NCI-H1417 (cell line): Measurements from ENCODE around the gene CSK.
A peak's percentile ranks its signal among the peaks of the same experiment; 100 is the strongest.

Experiments
- DNase-seq, 3 experiments: peaks; one replicate each; lab custom pipeline; 2025; lab: John Stamatoyannopoulos, UW

The CSK gene

DNA sequence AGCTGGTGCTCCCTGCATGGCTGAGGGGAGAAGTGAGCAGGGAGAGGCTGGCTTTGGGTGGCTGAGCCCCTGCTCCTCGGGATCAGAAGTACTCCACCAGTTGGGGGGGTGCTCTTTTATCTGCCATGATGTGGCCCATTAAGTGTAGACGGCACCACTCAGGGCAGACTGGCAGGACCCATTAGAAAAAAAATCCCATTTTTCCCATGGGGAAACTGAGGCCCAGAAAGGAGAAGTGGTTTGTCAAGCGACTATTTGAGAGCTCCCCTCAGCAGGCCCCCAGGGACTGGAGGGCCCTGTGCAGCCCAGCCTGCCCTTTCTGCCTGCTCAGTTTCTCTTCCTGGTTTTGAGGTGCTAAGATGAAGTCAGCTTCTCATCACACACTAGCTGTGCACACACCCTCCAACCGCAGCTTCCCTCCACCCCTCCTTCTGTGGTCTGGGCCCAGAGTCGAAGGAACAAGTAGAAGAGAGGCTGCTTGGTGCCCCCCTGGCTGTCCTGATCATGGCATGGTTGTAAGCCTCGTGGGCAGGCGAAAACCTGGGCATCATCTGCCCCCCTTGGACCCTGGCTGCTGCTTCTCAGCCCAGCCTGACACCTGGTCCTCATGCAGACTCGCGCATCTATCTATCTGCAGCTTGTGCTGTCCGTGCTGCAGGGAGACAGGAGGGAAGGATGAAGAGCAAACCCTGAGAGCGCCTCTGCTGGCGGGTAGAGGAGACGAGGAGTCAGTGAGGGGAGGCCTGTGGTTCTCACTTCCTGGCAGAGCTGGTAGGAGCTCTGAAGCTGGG is 5.6 kb downstream of the CSK start:
- DNase-seq, result no peak

DNA sequence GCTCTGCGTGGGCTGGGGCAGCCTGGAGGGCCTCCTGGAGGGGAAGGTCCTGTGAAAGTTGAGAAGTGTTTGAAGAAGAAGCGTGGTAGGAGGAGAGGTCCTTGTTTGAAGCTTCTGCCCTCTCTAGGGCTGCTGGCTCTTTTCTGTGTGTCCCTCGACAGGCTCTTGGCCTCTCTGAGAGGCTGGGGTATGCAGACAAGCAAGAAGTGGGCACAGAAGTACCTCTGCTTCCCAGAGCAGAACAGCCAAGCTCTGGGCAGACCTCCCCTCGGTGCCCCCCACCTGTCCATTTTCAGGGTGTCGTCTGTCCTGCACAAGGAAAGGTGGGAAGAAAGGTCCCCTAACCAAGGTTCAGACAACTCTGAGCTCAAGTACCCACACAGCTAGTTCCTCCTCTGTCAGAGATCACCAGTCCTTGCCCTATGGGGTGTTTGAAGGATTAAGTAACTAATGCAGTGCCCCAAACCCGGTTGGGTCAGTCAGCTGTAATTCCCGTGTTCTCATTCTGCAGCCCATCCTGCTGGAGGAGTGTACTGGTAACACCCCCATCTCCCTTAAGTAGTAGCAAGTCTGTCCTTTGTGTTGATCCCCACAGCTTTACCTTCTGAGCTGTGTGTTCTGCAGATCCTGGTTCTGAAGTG is 6.3 kb downstream of the CSK start:
- no peak for DNase-seq

GRCh38 chr15:74788683-74789151 is 6.8 kb downstream of the CSK start:
- DNase-seq, result no peak

DNA sequence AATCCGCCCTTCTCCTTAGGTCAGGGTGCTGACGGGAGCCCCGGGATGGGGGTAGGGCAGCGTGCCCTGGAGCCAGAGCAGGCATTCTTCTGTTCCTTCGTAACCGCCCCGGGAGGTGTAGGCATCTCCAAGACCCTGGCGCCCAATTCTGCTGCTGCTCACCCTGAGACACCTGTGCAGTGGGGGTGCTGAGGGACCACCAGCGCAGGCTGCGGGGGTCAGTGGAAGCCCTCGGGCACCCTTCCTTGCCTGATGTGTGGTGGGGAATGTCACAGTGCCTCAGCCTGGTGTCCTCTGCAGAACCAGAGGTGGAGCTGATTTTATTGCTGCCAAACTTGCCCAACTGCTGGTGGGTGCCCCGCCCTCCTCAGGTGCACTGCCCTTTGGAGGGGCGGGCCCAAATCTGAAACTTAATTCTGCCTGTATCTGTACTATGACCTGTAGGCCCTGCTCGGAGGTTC is 7.3 kb downstream of the CSK start:
- no peak for DNase-seq

- DNase-seq, result no peak
Observed at GRCh38 chr15:74789741-74790079, 7.8 kb downstream of the CSK start.

GRCh38 chr15:74790080-74790916 is 8.4 kb downstream of the CSK start:
- DNase-seq, result no peak

DNA sequence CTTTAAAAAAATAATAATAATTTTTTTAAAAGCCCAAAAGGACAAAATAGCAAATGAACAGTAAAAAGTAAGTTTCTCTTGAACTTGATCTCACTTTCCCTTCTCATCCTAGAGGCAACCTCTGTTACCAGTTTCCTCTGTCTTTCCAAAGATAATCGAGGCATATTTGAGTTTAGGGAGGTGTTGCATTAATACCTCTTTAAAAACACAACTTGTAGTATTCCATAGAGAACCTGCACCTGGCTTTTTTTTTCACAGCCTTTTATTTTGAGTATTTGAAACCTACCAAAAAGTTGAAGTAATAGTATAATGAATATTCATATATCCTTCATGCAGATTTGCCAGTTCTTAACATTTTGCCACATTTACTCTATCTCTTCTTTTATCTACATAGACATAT is 9.1 kb downstream of the CSK start:
- no peak for DNase-seq

GRCh38 chr15:74791667-74792066 is 9.8 kb downstream of the CSK start:
- no peak for DNase-seq

GRCh38 chr15:74792227-74793016 is 10.5 kb downstream of the CSK start:
- no peak for DNase-seq

GRCh38 chr15:74793135-74794028 is 11.5 kb downstream of the CSK start:
- DNase-seq, result no peak

DNA sequence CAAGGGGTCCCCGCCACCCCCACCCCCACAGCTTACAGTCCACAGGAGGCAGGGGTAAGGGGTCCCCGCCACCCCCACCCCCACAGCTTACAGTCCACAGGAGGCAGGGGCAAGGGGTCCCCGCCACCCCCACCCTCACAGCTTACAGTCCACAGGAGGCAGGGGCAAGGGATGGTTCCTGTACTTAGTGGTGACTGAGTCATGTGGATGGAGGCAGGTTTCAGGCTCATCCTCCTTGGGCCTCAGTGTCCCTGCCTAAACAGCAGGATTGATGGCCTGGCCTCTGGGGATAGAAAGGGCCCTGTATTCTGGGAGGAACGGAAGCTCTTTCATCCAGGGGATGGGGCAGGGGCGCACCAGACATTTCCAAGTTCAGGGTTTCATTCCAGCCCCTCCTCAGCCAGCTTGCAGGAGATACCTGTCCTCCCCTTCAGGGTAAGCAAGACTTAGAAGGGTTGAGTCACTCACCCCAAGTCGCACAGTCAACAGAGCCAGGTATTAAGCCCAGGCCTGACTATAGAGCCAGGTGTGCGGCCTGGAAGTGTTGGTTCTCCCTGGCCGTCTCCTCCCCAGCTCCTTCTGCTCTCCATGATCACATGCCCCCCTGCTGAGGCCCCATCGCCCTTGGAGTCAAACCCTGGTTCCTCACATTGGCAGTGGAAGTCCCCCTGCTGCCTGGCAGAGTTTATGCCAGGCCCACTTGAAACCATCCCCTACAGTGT is 12.5 kb downstream of the CSK start:
- DNase-seq, result no peak

DNA sequence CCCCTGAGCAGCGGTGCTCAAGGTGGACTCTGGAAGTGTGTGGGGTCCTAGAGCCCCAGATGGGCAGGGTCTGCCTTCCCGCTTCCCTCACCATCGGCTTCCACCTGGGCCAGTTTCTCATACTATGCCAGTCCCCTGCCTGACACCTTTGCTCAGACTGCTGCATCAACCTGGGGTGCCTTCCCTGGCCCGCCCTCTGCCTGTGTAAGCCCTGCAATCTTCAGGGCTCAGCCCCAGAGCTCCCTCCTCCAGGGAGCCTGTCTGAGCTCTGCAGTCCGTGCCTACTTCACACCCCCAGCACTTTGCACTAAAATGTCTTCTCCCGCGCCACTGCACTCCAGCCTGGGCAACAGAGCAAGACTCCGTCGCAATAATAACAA is 13.1 kb downstream of the CSK start:
- no peak for DNase-seq

GRCh38 chr15:74795966-74796625 is 14.2 kb downstream of the CSK start:
- no peak for DNase-seq

GRCh38 chr15:74798388-74799254 is 16.7 kb downstream of the CSK start:
- no peak for DNase-seq

DNA sequence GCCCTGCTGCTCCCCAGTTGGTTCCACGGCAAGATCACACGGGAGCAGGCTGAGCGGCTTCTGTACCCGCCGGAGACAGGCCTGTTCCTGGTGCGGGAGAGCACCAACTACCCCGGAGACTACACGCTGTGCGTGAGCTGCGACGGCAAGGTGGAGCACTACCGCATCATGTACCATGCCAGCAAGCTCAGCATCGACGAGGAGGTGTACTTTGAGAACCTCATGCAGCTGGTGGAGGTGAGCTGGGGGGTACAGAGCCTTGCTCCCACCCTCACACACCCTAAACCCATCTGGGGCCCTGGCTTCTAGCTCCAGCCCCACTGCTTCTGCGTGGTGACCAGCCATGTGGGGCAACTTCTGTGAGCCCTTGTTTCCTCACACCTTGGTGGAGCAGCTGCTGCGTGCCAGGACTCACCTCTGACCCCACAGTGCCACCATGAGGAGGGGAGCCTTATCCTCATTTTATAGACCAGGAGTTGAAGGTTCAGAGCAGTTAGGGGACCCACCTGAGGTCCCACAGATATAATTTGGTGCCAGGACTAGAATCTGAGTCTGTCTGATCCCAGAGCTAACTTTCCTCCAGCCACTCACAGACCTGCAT is 17.5 kb downstream of the CSK start:
- no peak for DNase-seq

GRCh38 chr15:74799856-74800558 is 18.1 kb downstream of the CSK start:
- peak; percentile 16 to 81 (median 78) for DNase-seq

GRCh38 chr15:74800559-74801094 is 18.7 kb downstream of the CSK start:
- DNase-seq, result no peak
